GM21528 (cell line): ENCODE data around the gene SORCS2.

Experiments
- ATAC-seq: cut with Tn5 transposase; IDR thresholded peaks from one replicate; pipeline ENCODE4 v1.9.1; 2021; ENCODE audit warnings: mild to moderate bottlenecking, moderate library complexity; ENCODE audit not compliant: unreplicated experiment, low FRiP score

SORCS2 gene

GRCh38 chr4:7299010-7299907, 106.9 kb downstream of the SORCS2 start:
- ATAC-seq: no peak

- ATAC-seq: no peak
Observed at GRCh38 chr4:7299908-7300710, 107.8 kb downstream of the SORCS2 start.

- ATAC-seq: no peak
Observed at GRCh38 chr4:7300711-7301095, 108.4 kb downstream of the SORCS2 start.

- ATAC-seq: no peak
Observed at GRCh38 chr4:7301126-7301785, 108.9 kb downstream of the SORCS2 start.

- ATAC-seq: no peak
Observed at GRCh38 chr4:7301846-7302630, 109.7 kb downstream of the SORCS2 start.

DNA sequence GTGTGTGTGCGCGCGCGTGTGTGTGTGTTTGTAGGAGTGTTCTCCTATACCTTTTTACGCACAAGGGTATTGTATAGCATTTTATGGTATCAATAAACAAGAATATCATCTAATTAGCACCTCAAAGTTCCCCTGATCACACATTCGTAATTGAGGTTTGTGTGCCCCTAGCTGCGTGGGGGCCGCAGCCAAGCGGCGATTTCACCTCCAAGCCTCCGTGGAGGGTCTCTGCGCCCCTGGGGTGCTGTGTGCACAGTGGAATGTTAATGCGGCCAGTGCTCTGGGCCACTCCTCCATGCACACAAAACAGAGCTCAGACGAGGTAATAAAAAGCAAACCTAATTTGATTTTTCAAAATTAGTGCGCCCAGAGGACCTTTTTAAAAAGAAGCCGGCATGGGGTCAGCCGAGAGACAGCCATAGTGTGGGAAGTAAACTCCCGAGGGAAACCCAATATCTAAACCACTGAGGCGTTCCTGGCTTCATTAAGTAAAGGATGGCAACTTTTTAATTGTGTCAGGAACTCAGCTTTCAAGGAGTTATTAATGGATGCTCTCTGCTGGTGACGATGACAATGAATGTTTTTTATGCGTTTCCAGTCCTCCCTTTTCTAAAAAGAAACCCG, 110.6 kb downstream of the SORCS2 start:
- ATAC-seq: no peak

- ATAC-seq: no peak
Observed at GRCh38 chr4:7303561-7303960, 111.2 kb downstream of the SORCS2 start.

DNA sequence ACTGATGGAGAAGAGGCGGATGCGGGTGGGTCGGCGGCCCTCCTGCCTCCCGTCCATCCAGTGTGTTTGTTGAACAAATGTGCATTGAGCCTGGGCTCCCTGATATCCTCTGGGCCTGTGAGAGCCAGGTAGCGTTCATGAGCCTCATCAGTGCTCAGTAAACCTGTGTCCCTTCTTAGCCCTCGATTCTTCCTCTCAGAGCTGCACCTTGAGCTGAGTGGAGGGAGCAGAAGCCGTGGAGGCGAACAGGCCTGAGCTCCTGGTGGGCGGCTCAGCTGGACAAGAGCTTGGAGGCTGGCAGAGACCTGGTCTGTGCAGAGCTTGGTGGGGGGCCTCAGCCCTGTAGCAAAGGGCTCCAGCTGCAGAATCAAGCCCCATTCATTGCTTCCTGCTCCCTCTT, 112.1 kb downstream of the SORCS2 start:
- no peak for ATAC-seq

DNA sequence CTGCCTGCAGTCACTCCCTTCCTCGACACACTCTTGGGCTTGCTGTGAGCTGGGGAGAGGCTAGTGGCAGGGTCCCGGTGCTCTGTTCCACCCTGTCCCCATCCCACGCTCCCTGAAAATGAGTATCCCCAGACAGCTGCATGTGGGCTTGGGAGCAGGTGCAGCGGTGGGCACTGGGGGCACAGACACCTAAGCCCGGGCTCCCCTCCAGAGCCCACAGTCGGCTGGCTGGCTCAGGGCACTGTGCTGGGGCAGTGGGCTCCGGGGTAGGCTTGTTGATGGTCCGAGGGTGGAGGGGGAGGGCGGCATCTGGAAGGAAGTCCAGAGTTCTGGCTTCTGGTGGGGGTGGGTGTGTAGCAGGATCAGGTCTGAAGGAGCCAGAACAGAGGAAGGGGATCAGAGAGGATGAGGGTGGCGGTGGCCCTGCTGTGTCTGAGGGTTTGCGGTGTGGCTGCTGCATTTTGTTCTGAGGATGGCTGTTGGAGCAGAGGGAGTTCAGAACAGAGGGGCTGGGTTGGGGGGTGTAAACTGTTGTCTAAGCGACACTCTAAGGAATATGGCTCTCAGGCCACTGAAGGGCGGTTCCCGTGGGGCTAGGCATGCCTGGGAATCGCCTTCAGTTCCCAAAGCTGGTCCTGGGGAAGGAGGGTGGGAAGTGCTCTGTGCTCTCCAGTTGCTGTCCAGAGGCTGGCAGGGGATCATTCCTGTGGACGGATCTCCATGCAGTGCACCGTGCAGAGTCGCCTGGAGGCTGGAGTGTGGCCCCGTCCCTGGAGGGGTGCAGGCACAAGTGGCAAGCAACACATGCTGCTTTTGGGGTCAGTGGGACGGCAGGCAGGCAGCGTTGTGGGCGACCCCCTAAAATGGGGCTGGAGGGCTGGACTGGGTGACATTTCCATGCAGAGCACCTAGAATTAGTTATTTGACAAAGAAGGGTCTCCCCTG, 114.0 kb downstream of the SORCS2 start:
- no peak for ATAC-seq

GRCh38 chr4:7306986-7307385, 114.6 kb downstream of the SORCS2 start:
- ATAC-seq: no peak

DNA sequence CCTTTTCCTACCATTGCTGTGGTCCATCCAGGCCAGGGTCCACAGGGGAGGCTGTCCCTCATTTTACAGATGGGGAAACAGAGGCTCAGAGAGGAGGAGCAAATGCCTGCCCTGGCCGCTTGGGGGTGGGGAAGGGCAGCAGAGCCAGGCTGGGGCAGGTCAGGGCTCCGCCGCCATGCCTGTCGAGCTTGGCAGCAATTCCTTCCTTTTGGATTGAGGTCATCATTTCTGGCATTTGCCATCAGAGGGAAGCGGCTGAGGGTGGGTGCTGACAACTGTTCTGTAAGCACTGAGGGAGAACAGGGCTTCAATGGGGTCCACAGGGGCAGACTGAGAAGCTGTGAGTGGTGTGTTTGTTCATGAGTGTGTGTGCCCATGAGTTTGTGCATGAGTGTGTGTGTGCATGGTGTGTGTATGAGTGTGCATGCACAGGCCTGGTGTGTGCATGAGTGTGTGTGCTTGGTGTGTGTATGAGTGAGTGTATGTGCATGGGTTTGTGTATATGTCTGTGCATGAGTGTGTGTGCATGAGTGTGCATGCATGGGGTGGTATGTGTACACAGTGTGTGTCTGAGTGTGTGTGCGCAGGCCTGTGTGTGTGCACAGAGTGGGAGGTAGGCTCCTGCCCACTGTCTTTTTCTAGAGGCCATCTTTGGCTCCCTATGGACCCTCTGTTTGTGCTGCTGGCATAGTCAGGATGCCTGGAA, 115.2 kb downstream of the SORCS2 start:
- ATAC-seq: no peak

DNA sequence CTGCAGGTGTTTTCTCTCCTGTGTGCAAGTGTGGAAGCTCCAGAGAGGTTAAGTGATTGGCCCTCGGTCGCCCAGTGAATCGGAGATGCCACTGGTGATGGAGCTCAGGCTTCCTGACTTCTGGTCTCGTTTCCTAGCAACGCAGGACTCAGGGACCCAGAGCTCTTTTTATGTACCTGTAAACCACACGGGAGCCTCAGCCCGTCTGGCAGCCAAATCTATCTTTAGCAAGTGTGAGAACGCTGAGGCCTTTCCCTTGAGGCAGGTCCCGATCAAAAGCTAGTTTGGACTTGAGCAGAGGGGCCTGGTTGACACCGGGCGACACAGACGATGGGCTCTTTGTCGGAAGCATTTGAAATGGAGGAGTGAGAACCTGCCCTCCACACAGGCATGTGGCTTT, 116.8 kb downstream of the SORCS2 start:
- ATAC-seq: no peak

DNA sequence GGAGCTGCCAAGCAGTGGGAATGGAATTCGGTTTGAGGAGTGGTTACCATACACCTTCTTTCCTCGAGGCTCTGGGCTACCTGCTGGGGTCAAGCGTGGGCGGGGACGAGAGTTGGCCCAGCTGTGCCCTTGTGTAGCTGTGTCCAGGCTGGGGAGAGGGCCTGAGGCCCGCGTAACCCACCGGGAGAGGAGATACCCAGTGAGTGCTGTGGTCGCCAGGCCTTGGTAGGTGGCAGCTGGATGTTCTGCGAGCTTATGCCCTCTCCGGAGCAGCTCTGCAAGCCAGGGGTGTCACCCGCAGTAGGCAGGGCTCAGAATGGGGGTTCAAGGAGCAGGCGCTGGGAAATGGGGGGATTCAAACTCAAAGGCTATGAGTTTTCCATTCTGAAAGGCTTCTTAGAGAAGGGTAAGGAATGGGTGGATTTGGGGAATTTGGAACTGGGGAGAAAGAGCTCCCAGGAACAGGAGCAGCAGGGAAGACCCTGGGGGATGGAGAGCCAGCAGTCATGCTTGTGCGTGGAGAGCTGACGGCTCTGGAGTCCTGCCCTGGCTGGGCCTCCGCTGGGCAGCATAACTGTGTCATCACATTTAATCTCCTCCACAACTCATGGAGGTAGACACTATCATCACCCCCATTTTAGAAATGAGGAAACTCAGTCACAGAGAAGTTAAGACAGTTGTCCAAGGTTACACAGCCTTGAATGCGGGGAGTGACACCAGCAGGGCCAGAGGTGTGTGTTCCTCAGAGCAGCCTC, 117.5 kb downstream of the SORCS2 start:
- ATAC-seq: no peak

DNA sequence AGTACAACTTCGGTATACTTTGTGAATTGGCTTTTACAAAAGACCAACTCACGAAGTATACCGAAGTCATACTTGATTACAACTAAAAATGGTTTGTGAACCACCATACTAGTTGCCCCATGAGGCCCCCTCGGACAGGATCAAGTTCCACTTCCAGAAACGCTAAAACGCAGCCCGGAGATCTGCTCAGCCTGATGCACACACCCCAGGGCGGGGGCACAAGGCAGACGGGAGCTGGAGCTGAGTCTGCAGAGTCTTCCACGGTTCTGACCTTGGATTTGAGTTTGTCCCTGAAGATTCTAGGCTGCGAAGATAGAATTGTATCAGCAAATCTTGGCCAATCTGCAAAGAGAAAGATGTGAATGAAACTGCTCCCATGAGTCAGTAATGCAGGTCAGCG, 118.1 kb downstream of the SORCS2 start:
- no peak for ATAC-seq

DNA sequence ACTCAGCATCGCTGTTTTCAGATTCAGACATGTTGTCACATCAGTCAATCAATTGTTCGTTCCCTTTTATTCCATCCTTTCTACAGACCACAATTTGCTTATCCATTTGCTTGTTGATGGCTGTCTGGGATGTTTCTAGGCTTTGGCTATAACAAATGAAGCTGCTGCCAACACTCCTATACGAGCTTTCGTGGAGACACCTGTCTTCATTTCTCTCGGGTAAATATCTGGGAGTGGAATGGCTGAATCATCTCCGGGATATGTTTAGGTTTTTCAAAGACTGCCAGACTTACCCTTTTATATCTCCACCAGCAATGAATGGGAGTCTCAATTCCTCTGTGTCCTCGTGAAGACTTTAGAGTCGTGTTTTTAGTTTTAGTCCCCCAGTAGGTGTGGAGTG, 118.9 kb downstream of the SORCS2 start:
- no peak for ATAC-seq

- ATAC-seq: no peak
Observed at GRCh38 chr4:7312691-7313090, 120.4 kb downstream of the SORCS2 start.

DNA sequence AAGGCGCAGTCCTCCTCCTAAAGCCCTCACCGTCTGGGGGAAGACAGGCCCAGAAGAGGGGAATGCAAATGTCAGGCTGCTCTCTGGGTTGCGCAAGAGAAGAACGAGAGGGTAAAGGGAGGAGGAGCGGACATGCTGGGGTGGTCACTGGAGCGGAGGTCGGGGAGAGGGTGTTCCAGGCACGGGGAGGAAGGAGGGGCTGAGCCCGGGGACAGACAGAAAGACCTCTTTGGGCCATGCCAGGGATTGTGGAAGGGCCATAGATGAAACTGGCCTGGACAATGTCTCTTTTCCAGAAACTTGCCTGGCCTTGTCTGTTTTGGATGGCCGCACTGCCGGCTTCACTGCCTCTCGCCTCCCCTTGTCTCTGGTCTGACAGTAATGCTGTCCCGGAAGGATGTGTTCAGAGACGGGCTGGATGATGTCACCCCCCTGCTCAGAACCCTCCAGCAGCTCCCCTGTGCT, 121.0 kb downstream of the SORCS2 start:
- no peak for ATAC-seq
